KOPT-K1 (cell line): ENCODE data around the gene APOO.

Experiments used
- H3K27ac ChIP-seq: fragments of 200-600 bp; sonication (generic); 2 replicates; pipeline ENCODE4 v1.5.1; 2016; ENCODE audit warnings: antibody characterized with exemption, mild to moderate bottlenecking, low read depth, low read length; ENCODE audit not compliant: poor library complexity, severe bottlenecking
- H3K36me3 ChIP-seq: fragments of 200-600 bp; sonication (generic); 2 replicates; pipeline ENCODE4 v1.5.1; 2017; ENCODE audit warnings: antibody characterized with exemption, mild to moderate bottlenecking, low read length, moderate library complexity; ENCODE audit not compliant: insufficient read depth
- H3K9me3 ChIP-seq: fragments of 200-600 bp; sonication (generic); 2 replicates; pipeline ENCODE4 v1.5.1; 2017; ENCODE audit warnings: antibody characterized with exemption, low read length, mild to moderate bottlenecking; ENCODE audit not compliant: insufficient read depth, poor library complexity, severe bottlenecking

APOO gene

DNA sequence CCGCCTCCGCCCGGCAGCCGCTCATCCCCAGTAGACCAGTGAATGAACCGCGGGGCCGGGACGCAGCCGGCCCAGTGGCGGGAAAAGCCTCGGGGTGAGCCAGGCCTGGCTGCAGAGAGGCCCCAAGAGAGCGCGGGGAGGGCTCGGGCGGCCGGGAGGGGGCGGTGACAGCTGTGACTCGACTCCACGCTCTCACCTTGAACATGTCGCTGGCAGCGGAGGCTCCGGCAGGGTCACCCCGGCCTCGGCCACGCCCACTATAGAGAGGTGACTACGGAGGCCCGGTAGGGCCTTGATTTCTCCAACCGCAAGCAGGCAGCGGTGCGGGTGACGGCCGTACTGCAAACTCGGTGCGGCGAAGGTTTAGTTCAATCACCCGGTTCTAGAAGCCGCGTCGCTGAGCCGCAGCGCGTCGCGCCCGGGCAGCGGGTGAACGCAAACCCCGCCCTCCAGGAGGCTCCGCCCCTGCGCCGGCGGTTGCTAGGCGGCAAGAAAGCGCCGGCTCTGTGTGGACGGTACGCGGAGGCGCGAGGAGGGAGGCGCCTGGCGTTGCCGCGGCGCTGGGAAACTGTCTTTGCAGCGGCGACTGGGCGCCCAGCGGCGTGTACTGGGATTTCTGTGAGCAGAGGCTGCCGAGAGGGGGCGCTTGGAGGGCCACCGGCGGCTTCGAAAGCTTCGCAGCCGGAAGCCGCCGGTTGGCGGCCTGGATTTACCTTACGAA, at the start of gene APOO, which contains the start of gene CXorf58:
Gene APOO, minus strand, starts transcription at position 441 of the 721 bp plus-strand sequence. Its CDS starts 236 bp downstream, at position 205.
Gene CXorf58, plus strand, starts transcription at position 509 of the 721 bp plus-strand sequence. CDS start 2,297 bp downstream, outside the sequence.
- no peaks in the 10 kb centered on the region for H3K9me3 ChIP-seq
- peak within 1 kb of the TSS; percentile 92 for H3K27ac ChIP-seq
- H3K36me3 ChIP-seq: no peaks in the 10 kb centered on the region

DNA sequence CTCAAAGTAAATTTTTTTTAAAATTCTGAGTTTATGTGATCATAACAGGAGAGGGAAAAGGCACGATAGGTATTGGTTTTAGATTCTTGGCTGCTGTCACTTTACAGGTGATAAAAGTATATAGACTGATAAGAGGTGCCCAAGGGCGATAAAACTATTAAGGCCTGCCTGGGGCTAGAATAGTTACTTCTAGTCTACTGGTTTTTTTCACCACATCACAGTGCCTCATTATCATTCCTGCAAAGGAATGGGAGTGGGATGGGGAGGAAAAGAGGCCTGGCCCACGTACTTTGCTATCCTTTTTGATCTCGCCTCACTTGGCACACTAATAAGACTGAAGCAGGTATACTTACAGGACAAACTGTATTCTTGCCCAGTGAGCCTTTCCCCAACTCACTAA, 46.7 kb upstream of the APOO start:
- Histone ChIP-seq H3K27ac (peak overlapping the region; percentile 90), H3K9me3 (no peaks in the 10 kb centered on the region)

DNA sequence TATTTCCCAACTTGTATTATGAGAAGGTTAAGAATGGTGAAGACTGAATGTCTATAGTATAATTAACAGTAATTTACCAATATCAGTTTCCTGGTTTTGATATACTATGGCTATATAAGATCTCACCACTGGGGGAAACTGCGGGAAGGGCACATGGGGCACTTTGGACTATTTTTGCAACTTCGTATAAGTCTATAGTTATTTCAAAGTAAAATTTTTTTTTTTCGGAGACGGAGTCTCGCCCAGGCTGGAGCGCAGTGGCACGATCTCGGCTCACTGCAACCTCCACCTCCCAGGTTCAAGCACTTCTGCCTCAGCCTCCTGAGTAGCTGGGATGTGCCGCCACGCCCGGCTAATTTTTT, 46.2 kb upstream of the APOO start:
- Histone ChIP-seq H3K27ac (peak overlapping the region; percentile 90), H3K36me3 (no peaks in the 10 kb centered on the region), H3K9me3 (no peaks in the 10 kb centered on the region)

More for the DNA sequence above, 46.7 kb upstream of the APOO start:
- H3K36me3 ChIP-seq: no peaks in the 10 kb centered on the region

DNA sequence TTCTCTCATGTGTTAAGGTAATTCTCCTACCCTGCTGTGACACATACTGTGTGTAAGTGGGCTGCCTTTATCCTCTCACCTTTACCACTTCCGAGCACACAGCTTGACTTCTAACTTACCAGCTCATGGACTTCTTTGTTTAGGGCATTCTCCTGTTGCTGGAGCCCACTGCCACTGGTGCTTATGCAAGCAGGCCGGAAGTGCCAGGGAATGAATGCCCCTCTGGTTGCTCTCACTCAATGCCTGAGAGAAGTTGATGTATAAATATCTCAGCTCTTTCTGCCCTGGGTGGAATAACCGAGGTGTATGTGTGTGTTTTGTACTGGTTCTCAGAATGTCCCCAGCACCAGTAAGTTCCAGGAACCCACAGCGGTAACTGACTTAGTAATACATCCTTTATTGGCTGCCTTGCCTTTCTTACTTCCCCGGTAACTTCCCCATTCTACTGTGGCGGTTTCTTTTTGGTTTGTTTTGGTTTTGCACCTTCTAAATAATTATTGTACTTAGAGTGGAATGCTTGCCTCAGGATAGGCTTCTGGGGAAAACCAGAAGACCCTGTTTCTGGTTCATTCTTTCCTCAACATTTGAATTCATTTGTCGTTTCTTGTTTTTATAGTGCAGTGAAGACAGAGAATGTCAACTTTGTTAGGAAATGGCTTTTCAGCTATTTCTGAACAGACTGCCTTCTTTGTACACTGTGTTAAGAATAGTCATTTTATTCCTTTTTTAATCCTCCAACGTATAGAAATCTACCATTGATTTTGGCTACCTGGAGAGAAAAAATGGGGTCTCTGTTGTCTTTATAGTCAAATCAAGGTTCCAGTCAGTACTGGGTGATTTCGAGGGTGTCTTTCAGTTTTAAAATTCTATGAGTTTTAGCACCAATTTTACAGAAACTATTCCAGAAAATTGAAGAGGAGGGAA, 45.5 kb upstream of the APOO start:
- Histone ChIP-seq H3K27ac (peak overlapping the region; percentile 90), H3K9me3 (no peaks in the 10 kb centered on the region), H3K36me3 (no peaks in the 10 kb centered on the region)

DNA sequence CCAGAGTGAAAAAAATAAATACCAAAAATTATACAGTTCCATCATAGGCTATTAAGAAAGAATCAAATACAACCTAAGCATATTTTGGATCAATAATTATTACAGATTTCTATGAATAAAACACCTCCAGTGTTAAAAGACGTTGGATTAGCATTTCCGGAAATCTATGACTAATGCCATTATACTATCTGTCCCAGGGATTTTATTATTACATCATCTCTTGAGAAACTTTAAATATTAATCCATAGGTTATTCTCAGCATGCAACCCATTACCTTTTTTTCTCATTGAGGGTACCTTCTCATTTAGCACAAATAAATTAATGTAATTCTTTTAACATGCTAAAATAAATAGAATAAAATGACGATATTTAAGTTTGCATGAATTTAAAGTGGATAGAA, 44.7 kb upstream of the APOO start:
- peak overlapping the region; percentile 90 for H3K27ac ChIP-seq
- no peaks in the 10 kb centered on the region for H3K36me3 ChIP-seq
- H3K9me3 ChIP-seq: no peaks in the 10 kb centered on the region

DNA sequence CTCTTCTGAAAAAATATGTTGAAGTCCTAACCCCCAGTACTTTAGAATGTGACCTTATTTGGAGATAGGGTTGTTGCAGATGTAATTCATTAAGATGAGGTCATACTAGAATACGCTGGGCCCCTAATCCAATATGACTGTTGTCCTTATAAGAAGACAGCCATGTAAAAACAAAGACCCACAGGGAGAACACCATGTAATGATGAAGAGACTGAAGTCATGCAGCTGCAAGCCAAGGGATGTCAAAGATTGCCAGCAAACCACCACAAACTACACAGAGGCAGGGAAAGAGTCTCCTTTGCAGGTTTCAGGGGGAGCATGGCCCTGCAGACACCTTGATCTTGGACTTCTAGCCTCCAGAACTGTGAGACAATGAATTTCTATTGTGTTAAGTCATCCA, 37.5 kb upstream of the APOO start:
- no peaks in the 10 kb centered on the region for H3K9me3 ChIP-seq
- H3K27ac ChIP-seq: no peak overlapping the region
- H3K36me3 ChIP-seq: no peaks in the 10 kb centered on the region

DNA sequence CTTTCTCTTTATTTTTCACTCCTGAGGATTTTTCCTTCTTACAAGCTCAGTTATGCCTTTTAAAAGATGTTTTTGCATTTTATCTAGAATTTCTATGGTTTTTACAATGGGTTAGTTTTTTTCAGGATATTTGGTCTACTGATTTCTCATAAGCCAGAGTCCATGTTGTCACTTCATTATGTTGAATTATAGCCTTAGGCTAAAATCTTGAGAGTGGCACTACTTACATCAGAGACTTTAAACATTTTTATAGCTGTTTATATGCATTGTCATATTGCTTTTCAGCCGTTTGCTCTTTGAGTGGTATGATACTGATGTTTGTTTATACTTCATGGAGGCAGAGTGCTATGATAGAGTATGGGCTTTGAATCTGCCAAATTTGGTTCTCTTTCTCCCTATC, 36.5 kb upstream of the APOO start:
- Histone ChIP-seq H3K27ac (no peak overlapping the region), H3K36me3 (no peaks in the 10 kb centered on the region), H3K9me3 (no peaks in the 10 kb centered on the region)

DNA sequence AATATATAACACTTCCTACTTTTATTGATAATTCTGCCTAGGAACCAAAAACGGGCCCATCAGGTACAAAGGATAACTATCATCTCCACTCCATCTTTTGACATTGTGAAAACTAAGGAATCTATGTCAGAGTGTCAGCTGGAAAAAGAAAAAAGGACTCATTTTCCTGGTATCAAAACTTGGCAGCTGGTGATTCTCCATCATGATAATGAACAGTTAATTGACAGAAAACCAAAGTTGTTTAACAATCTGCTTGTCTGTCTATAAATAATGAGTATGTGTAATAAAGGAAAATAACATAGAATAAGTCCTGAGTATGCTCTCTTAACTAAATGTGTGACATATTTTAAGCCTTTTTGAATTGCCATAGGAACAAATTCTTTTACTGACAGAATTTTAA, 31.5 kb upstream of the APOO start:
- no peaks in the 10 kb centered on the region for H3K9me3 ChIP-seq
- no peak overlapping the region for H3K27ac ChIP-seq
- no peaks in the 10 kb centered on the region for H3K36me3 ChIP-seq

DNA sequence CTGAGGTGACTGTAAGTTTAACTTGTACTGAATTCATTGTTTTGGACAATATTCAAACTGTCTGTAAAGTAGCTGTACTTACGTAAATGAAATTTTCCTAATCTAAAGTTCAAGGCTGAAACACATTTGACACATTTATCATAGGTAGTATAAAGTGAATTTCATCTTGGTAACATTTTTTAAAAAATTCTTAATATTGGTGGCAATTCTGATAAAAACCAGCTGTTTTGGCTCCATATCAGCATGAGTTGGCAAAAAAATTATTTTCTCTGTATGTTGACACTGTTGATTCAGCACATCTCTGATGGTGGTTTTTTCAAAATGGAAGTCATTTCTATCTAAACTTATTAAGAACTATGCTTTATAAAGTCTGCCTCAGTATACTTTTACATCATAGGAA, 31.0 kb upstream of the APOO start:
- Histone ChIP-seq H3K9me3 (no peaks in the 10 kb centered on the region), H3K27ac (no peak overlapping the region), H3K36me3 (no peaks in the 10 kb centered on the region)

DNA sequence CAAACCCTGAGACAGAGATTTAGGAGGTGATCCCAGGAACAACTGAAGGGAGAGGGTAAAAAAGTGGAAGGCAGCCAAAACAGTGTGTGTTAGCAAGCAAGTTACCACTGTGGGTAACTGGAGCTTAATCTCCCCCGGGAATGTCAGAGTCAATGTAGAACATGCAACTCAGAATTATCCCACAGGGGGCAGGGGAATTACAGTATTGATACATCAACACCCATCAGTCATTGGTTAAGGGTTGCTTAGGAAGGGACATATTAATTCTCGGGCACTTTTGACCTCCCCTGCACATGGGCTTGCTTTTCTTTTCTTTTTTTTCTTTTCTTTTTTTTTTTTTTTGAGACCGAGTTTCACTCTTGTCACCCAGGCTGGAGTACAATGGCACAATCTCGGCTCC, 29.4 kb upstream of the APOO start:
- Histone ChIP-seq H3K9me3 (no peaks in the 10 kb centered on the region), H3K27ac (no peak overlapping the region), H3K36me3 (no peaks in the 10 kb centered on the region)

DNA sequence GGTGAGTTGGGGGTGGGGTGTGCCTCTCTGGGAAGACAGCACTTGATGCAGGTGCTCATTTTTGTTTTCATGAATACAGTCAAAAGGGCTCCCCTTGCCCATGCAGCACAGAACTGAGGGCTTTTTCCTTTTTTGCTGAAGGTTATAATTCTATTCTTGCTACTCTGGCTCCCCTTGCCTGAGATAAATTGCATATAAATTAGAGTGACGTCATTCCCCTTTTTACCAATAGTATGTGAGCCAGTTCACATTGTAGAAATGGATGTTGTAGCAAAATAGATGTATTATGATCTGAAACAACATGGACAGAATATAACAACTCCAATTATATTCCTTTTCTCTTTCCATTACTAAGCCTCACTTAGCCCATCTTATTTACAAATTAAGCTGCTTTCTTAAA, 28.4 kb upstream of the APOO start:
- H3K27ac ChIP-seq: no peak overlapping the region
- H3K36me3 ChIP-seq: no peaks in the 10 kb centered on the region
- no peaks in the 10 kb centered on the region for H3K9me3 ChIP-seq

DNA sequence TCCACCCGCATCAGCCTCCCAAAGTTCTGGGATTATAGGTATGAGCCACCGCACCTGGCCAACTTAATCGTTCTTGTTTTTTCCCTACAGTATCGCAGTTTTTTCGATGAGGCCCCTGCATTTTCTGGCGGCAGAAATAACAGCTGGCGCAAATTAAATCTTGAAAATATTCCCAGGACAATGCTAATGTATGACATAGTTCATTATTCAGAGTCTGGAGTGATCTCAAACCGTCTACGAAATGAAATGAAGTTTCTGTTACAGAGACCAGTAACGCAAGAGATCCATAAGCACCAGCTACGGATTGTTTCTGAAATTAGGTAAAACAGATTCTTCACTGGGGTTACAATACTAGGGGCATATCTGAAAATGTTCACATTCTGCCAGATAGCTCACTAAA, 27.4 kb upstream of the APOO start:
- H3K36me3 ChIP-seq: no peaks in the 10 kb centered on the region
- H3K27ac ChIP-seq: no peak overlapping the region
- no peaks in the 10 kb centered on the region for H3K9me3 ChIP-seq

DNA sequence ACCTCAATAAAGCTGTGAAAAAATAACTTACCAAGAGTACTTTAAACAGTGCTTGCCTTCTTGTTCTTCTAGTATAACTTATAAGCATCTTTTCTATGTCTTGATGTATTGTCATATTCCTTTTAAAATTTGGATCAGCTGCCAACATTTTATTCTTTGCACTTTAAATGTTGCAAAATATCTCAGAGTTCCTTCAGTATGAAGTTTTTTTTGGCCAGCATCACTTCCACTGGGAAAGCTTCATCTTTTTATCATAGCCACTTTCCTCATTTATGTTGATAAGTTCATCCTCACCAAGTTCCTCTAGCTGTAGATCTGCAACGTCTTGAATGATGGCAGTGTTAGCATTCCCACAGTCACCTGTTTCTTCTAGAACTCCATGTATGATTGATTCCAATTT, 24.3 kb upstream of the APOO start:
- Histone ChIP-seq H3K9me3 (no peaks in the 10 kb centered on the region), H3K36me3 (no peaks in the 10 kb centered on the region), H3K27ac (no peak overlapping the region)

DNA sequence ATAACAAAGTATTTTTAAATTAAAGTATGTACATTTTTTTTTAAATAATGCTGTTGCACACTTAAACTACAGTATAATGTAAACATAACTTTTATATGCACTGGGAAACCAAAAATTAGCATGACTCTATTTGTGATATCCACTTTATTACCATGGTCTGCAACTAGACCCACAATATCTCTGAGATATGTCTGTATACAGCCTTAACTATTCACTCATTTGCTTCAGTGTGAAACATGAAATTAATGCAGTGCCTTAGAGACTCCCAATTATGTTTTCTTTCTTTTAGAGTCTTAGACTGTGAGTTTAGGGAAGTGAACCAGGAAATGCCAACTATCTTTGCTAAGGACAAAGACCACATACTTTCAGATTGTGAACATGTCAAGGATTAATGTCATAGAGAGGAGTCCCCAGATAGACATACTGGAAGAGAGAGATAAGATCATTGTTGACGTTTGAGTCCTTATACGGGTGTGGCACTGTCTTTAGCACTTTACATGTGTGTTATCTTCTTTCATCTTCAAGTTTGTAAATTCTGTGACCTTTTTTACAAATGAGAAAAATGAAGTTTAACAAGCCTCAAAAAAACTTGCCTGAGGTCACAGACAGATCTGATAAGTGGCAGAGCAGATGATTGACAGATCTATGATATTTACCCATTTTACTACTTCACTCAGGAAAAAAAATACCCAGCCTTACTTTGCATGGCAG, 23.3 kb upstream of the APOO start:
- no peaks in the 10 kb centered on the region for H3K9me3 ChIP-seq
- peak overlapping the region; percentile 25 for H3K27ac ChIP-seq
- H3K36me3 ChIP-seq: no peaks in the 10 kb centered on the region

DNA sequence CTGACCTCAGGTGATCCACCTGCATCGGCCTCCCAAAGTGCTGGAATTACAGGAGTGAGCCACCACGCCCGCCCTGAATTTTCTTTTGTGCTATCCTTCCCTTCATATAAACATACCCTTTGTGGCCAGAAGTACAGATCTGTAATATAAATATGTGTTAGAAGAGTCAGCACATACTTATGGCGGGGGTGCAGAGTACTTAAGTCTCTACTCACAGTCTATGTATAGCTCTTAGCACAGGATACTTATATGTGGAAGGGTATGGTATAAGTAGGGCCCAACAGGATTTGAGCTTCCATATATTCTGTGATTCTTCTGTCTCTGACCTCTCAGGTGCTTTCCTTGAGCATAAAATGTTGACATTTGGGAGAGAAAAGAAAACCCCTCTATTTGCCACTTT, 18.3 kb upstream of the APOO start:
- no peaks in the 10 kb centered on the region for H3K36me3 ChIP-seq
- no peaks in the 10 kb centered on the region for H3K9me3 ChIP-seq
- no peak overlapping the region for H3K27ac ChIP-seq
